ENCODE results near the gene RIC1. TPM values are rescaled to one million over a fixed set of nuclear protein-coding genes. Genes with fewer than 3 reads are reported as not detected.
A peak's percentile ranks its signal among the peaks of the same experiment; 100 is the strongest.
"Not testable (repeated sequence)": the region's sequence is repeated elsewhere in the genome, so short reads cannot be mapped to it uniquely, and the experiment has no call there.

Gene RIC1
- total and polyA plus RNA-seq, 2 of the 4 experiments (the other 2 are of a cell fraction): 28.8 to 76.9 TPM

DNA sequence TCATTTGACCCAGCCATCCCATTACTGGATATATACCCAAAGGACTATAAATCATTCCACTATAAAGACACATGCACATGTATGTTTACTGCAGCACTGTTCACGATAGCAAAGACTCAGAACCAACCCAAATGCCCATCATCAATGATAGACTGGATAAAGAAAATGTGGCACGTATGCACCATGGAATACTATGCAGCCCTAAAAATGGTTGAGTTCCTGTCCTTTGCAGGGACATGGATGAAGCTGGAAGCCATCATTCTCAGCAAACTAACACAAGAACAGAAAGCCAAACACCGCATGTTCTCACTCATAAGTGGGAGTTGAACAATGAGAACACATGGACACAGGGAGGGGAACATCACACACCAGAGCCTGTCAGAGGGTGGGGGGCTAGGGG is 154.5 kb downstream of the RIC1 start:
- intact Hi-C loops (cut with micrococcal nuclease): not testable (repeated sequence)
- no CpG with 5 or more reads among the region's 3 CpGs for WGBS, 2 experiments (ENCODE audit: extremely low coverage in 2 of 2, insufficient read length in 1 of 2)
- peaks cover 18% of the 10 kb centered on the region for H3K9me3 ChIP-seq (ENCODE audit: control insufficient read depth, insufficient read depth, low read length)

More for the DNA sequence above, 154.5 kb downstream of the RIC1 start:
- H3K4me2 ChIP-seq (ENCODE audit: low read depth, low read length); H3K14ac ChIP-seq (replicated peaks; ENCODE audit: low read depth, low read length); H2BK120ac ChIP-seq (ENCODE audit: low read depth, low read length); POLR2A ChIA-PET (ENCODE audit: unreplicated experiment); DNase-seq; H4K20me1 ChIP-seq (ENCODE audit: insufficient read depth, low read length); dilution Hi-C loops (cut with HindIII; ENCODE audit: low sequenced_read_pairs, unreplicated experiment); H3K9me1 ChIP-seq (ENCODE audit: insufficient read depth, low read length); H4K91ac ChIP-seq (ENCODE audit: insufficient read depth, low read depth, low read length); H3K9ac ChIP-seq (ENCODE audit: low read depth, low read length); H3K27ac ChIP-seq (ENCODE audit: insufficient read depth, low read length); CTCF ChIA-PET; H2BK15ac ChIP-seq (ENCODE audit: low read depth, low read length); H3K4me3 ChIP-seq (ENCODE audit: insufficient read depth, low read depth, low read length); H2AK5ac ChIP-seq (ENCODE audit: low read depth, low read length); H3K27me3 ChIP-seq (ENCODE audit: control insufficient read depth, insufficient read depth, low read length); H4K8ac ChIP-seq (ENCODE audit: low read depth in 2 of 2, low read length in 2 of 2); H2AK9ac ChIP-seq (replicated peaks; ENCODE audit: low read depth, low read length, poor library complexity); in situ Hi-C loops (cut with MboI; ENCODE audit: low sequenced_read_pairs); H3K79me1 ChIP-seq (ENCODE audit: low read depth in 1 of 2, low read length in 2 of 2); H2BK20ac ChIP-seq (ENCODE audit: low read depth, low read length); H4K5ac ChIP-seq (ENCODE audit: low read depth, low read length); H3K18ac ChIP-seq (ENCODE audit: low read depth, low read length); H3K23ac ChIP-seq (ENCODE audit: low read depth, low read length); H3K4ac ChIP-seq (ENCODE audit: low read depth, low read length); H2AFZ ChIP-seq (replicated peaks; ENCODE audit: low read length, poor library complexity); ATAC-seq (ENCODE audit: low read depth); H3K4me1 ChIP-seq (ENCODE audit: control insufficient read depth, insufficient read depth, low read length); H3K56ac ChIP-seq (ENCODE audit: extremely low read depth, insufficient read depth, low read length); H2BK5ac ChIP-seq (ENCODE audit: low read depth, low read length, poor library complexity, severe bottlenecking): not testable (repeated sequence)
- BruUV-seq (replicated peaks): TSS peak; percentile 2
- peaks cover 20% of the 10 kb centered on the region for H3K36me3 ChIP-seq (ENCODE audit: control insufficient read depth, insufficient read depth, low read length)
